GM12892 (cell line): ENCODE results near the gene PEX3.

Experiments used
- POLR2A ChIP-seq: IDR thresholded peaks from 2 replicates; pipeline ENCODE4 v1.6.1; 2011; ENCODE audit warnings: low read depth, low read length, control low read depth
- TAF1 ChIP-seq: IDR thresholded peaks from 2 replicates; pipeline ENCODE4 v1.6.1; 2011; ENCODE audit warnings: low read depth, mild to moderate bottlenecking, control low read depth, low read length, borderline replicate concordance

DNA sequence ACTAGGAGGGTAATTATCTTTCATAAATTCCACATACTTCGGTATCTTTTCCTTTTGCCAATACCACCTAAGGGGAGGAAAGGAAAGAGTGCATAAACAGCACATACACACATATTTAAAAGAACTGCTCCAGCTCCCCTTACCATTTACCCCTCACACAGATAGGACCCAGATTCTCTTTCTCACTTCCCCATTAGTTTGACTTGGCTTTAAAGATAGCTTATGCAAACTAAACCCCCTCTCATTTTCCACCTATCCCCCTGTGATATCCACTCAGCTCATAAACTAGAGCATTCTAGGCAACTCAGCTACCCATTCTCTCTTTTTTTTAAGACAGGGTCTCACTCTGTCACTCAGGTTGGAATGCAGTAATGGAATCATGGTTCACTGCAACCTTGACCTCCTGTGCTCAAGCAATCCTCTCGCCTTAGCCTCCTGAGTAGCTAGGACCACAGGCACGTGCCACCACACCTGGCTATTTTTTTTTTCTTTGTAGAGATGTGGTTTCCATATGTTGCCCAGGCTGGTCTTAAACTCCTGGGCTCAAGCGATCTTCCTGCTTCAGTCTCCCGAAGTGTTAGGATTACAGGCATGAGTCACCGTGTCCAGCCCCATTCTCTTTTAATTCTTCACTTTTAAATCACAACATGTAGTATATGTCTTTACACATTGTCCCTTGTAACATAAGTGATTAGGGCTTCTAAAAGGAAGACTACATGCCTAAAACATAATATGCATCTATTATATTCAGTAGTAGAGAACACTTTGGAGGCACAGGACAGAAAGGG is 56.9 kb downstream of the PEX3 start:
- no peak for TF ChIP-seq POLR2A
- TF ChIP-seq TAF1 = no peak
